HepG2 (cell line): ENCODE measurements around the gene AGER. TPM values are rescaled to one million over a fixed set of nuclear protein-coding genes. Genes with fewer than 3 reads are reported as not detected.

Experiments
- AGO2 ChIP-seq: fragments of 200-400 bp; formaldehyde crosslinking; optimal IDR thresholded peaks from 2 replicates; pipeline ENCODE3; 2017; ENCODE audit warnings: mild to moderate bottlenecking, low read depth, low read length, moderate library complexity
- JUND ChIP-seq: sonication (generic); formaldehyde crosslinking; IDR thresholded peaks from 2 replicates; pipeline ENCODE4 v1.8.0; 2022; ENCODE audit warnings: mild to moderate bottlenecking, missing genetic modification reagents
- KAT7 ChIP-seq: IDR thresholded peaks from 2 replicates; pipeline ENCODE4 v1.6.1; 2018; ENCODE audit warnings: borderline replicate concordance, missing compliant biosample characterization
- MIXL1 ChIP-seq: IDR thresholded peaks from 2 replicates; pipeline ENCODE4 v1.6.1; 2016
- NFE2 ChIP-seq: sonication (generic); formaldehyde crosslinking; IDR thresholded peaks from 2 replicates; pipeline ENCODE4 v1.4.0; 2020; ENCODE audit warnings: missing genetic modification reagents
- PAF1 ChIP-seq: IDR thresholded peaks from 2 replicates; pipeline ENCODE4 v1.6.1; 2016; ENCODE audit warnings: missing genetic modification reagents, missing compliant biosample characterization
- PHF21A ChIP-seq: sonication (generic); formaldehyde crosslinking; IDR thresholded peaks from 2 replicates; pipeline ENCODE4 v1.5.0; 2020; ENCODE audit warnings: mild to moderate bottlenecking, missing genetic modification reagents
- REST ChIP-seq, 2 experiments: IDR thresholded peaks; 2 replicates each; pipeline ENCODE4 v1.6.1; 2011 to 2012; ENCODE audit warnings: low read length in 2 of 2, borderline replicate concordance in 1 of 2, low read depth in 1 of 2, mild to moderate bottlenecking in 1 of 2, moderate library complexity in 1 of 2
- RXRA ChIP-seq: sonication (generic); formaldehyde crosslinking; IDR thresholded peaks from 2 replicates; pipeline ENCODE4 v1.5.1; 2020; ENCODE audit warnings: missing genetic modification reagents
- ZNF180 ChIP-seq: sonication (generic); formaldehyde crosslinking; IDR thresholded peaks from 2 replicates; pipeline ENCODE4 v1.4.0; 2020; ENCODE audit warnings: low read depth, missing genetic modification reagents, borderline replicate concordance
- ZNF674 ChIP-seq: sonication (generic); formaldehyde crosslinking; IDR thresholded peaks from 2 replicates; pipeline ENCODE4 v1.5.0; 2020; ENCODE audit warnings: low read depth, mild to moderate bottlenecking, missing genetic modification reagents
- ZNF687 ChIP-seq: sonication (generic); formaldehyde crosslinking; IDR thresholded peaks from 2 replicates; pipeline ENCODE4 v1.5.1; 2020; ENCODE audit warnings: mild to moderate bottlenecking, missing genetic modification reagents, moderate library complexity
- ZNF709 ChIP-seq: sonication (generic); formaldehyde crosslinking; IDR thresholded peaks from 2 replicates; pipeline ENCODE4 v1.5.0; 2020; ENCODE audit warnings: mild to moderate bottlenecking, missing genetic modification reagents
- ZNF780A ChIP-seq: sonication (generic); formaldehyde crosslinking; IDR thresholded peaks from 2 replicates; pipeline ENCODE4 v1.8.0; 2022; ENCODE audit warnings: mild to moderate bottlenecking, missing genetic modification reagents, moderate library complexity
- polyA plus RNA-seq, 8 experiments: library from polyadenylated mRNA; depleted of rRNA in 3 of 8; stranded (reverse) in 7 of 8; unstranded in 1 of 8; fragments of >200 nt; fragmentation: Illumina TruSeq in 4 of 8; extraction: Trizol in 4 of 8; gene quantifications; 2 replicates each; pipeline versions ENCODE4 v1.2.1 to v1.2.3, GENCODE V29; 2011 to 2016; ENCODE audit warnings: low read depth in 4 of 8, missing spikeins in 1 of 8, mixed read lengths in 1 of 8; ENCODE audit not compliant: insufficient read depth in 1 of 8
- total RNA-seq, 5 experiments: library from RNA; depleted of rRNA; stranded (reverse); fragments of >200 nt; fragmentation: Illumina TruSeq; extraction: Trizol; gene quantifications; 2 replicates each; pipeline ENCODE4 v1.2.3, GENCODE V29; 2016; ENCODE audit warnings: low read depth in 1 of 5
- TF ChIP-seq, protein P1 (sequence below): sonication (generic); formaldehyde crosslinking; IDR thresholded peaks from 2 replicates; pipeline ENCODE4 v1.5.0; 2020; ENCODE audit warnings: missing genetic modification reagents, mild to moderate bottlenecking, borderline replicate concordance
- TF ChIP-seq, protein P2 (sequence below): sonication (generic); formaldehyde crosslinking; IDR thresholded peaks from 2 replicates; pipeline ENCODE4 v1.4.0; 2020; ENCODE audit warnings: mild to moderate bottlenecking, missing genetic modification reagents, borderline replicate concordance

The AGER gene
- total and polyA plus RNA-seq, 2 of the 13 experiments (the other 11 are each of a cell fraction or from before 2014, with no cell fraction given), result 1.9 to 5.1 TPM

GRCh38 chr6:32184084-32184640 is at the start of gene AGER (continued):
- TF ChIP-seq ZNF780A (CRISPR knock-in tag), result no peak
- no peak for TF ChIP-seq ZNF709
- TF ChIP-seq, protein P1, sequence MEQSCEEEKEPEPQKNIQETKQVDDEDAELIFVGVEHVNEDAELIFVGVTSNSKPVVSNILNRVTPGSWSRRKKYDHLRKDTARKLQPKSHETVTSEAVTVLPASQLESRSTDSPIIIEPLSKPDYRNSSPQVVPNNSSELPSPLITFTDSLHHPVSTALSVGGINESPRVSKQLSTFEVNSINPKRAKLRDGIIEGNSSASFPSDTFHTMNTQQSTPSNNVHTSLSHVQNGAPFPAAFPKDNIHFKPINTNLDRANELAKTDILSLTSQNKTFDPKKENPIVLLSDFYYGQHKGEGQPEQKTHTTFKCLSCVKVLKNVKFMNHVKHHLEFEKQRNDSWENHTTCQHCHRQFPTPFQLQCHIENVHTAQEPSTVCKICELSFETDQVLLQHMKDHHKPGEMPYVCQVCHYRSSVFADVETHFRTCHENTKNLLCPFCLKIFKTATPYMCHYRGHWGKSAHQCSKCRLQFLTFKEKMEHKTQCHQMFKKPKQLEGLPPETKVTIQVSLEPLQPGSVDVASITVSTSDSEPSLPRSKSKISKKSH (CRISPR knock-in tag), result no peak
- TF ChIP-seq PHF21A, result no peak
- TF ChIP-seq KAT7 (CRISPR knock-in tag), result no peak
- no peak for TF ChIP-seq ZNF674 (CRISPR knock-in tag)
- TF ChIP-seq ZNF687, result peak; percentile 40
- no peak for TF ChIP-seq ZNF180 (CRISPR knock-in tag)
- TF ChIP-seq NFE2 (CRISPR knock-in tag), result no peak
- TF ChIP-seq JUND (CRISPR knock-in tag), result no peak
- 0 out of 2 replicates have a peak, but pooled peaks have one; percentile 63 for TF ChIP-seq PAF1
- no peak for TF ChIP-seq MIXL1
- TF ChIP-seq AGO2, result peak; percentile 87
- no peak for TF ChIP-seq REST (IDR thresholded peaks at IDR 0.05; ENCODE audit: borderline replicate concordance in 1 of 2, low read depth in 1 of 2, low read length in 2 of 2)
- TF ChIP-seq RXRA, result no peak
- TF ChIP-seq, protein P2, sequence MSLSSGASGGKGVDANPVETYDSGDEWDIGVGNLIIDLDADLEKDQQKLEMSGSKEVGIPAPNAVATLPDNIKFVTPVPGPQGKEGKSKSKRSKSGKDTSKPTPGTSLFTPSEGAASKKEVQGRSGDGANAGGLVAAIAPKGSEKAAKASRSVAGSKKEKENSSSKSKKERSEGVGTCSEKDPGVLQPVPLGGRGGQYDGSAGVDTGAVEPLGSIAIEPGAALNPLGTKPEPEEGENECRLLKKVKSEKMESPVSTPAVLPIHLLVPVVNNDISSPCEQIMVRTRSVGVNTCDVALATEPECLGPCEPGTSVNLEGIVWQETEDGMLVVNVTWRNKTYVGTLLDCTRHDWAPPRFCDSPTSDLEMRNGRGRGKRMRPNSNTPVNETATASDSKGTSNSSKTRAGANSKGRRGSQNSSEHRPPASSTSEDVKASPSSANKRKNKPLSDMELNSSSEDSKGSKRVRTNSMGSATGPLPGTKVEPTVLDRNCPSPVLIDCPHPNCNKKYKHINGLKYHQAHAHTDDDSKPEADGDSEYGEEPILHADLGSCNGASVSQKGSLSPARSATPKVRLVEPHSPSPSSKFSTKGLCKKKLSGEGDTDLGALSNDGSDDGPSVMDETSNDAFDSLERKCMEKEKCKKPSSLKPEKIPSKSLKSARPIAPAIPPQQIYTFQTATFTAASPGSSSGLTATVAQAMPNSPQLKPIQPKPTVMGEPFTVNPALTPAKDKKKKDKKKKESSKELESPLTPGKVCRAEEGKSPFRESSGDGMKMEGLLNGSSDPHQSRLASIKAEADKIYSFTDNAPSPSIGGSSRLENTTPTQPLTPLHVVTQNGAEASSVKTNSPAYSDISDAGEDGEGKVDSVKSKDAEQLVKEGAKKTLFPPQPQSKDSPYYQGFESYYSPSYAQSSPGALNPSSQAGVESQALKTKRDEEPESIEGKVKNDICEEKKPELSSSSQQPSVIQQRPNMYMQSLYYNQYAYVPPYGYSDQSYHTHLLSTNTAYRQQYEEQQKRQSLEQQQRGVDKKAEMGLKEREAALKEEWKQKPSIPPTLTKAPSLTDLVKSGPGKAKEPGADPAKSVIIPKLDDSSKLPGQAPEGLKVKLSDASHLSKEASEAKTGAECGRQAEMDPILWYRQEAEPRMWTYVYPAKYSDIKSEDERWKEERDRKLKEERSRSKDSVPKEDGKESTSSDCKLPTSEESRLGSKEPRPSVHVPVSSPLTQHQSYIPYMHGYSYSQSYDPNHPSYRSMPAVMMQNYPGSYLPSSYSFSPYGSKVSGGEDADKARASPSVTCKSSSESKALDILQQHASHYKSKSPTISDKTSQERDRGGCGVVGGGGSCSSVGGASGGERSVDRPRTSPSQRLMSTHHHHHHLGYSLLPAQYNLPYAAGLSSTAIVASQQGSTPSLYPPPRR (CRISPR knock-in tag), result no peak
